HepG2 (cell line): Measurements from ENCODE around the gene CCNQ. TPM values are rescaled to one million over a fixed set of nuclear protein-coding genes. Genes with fewer than 3 reads are reported as not detected.
A peak's percentile ranks its signal among the peaks of the same experiment; 100 is the strongest.

Source experiments
- ARNTL ChIP-seq: sonication (generic); formaldehyde crosslinking; IDR thresholded peaks from 2 replicates; pipeline ENCODE4 v1.4.0; 2020; ENCODE audit warnings: mild to moderate bottlenecking, missing genetic modification reagents
- ATRX ChIP-seq: sonication (generic); formaldehyde crosslinking; IDR thresholded peaks from 2 replicates; pipeline ENCODE4 v1.4.0; 2020; ENCODE audit warnings: missing genetic modification reagents, borderline replicate concordance
- BRD4 ChIP-seq: sonication (generic); formaldehyde crosslinking; IDR thresholded peaks from 2 replicates; pipeline ENCODE4 v1.4.0; 2020; ENCODE audit warnings: missing genetic modification reagents
- CBX1 ChIP-seq: IDR thresholded peaks from one replicate; pipeline ENCODE4 v1.6.1; 2016; ENCODE audit warnings: antibody characterized with exemption, low read depth
- FOXC1 ChIP-seq: sonication (generic); formaldehyde crosslinking; IDR thresholded peaks from 2 replicates; pipeline ENCODE4 v1.8.0; 2022; ENCODE audit warnings: mild to moderate bottlenecking, missing genetic modification reagents, borderline replicate concordance
- SAP130 ChIP-seq: IDR thresholded peaks from 2 replicates; pipeline ENCODE4 v1.6.1; 2016; ENCODE audit warnings: low read depth
- YY1 ChIP-seq: IDR thresholded peaks from 2 replicates; pipeline ENCODE4 v1.6.1; 2011; ENCODE audit warnings: low read length, low read depth, moderate library complexity, mild to moderate bottlenecking; ENCODE audit not compliant: insufficient read depth, insufficient replicate concordance
- ZBTB7A ChIP-seq: sonication (generic); formaldehyde crosslinking; IDR thresholded peaks from 2 replicates; pipeline ENCODE4 v1.8.0; 2022; ENCODE audit warnings: mild to moderate bottlenecking, missing genetic modification reagents
- ZEB1 ChIP-seq: IDR thresholded peaks from 2 replicates; pipeline ENCODE4 v1.6.1; 2012; ENCODE audit warnings: mild to moderate bottlenecking, low read depth, inconsistent platforms; ENCODE audit not compliant: insufficient replicate concordance
- ZKSCAN8 ChIP-seq: IDR thresholded peaks from 2 replicates; pipeline ENCODE4 v1.6.1; 2016; ENCODE audit warnings: borderline replicate concordance, missing genetic modification reagents, missing compliant biosample characterization
- ZNF446 ChIP-seq: sonication (generic); formaldehyde crosslinking; IDR thresholded peaks from 2 replicates; pipeline ENCODE4 v1.5.0; 2020; ENCODE audit warnings: mild to moderate bottlenecking, missing genetic modification reagents
- ZNF501 ChIP-seq: sonication (generic); formaldehyde crosslinking; IDR thresholded peaks from 2 replicates; pipeline ENCODE4 v1.5.1; 2020; ENCODE audit warnings: mild to moderate bottlenecking, moderate library complexity, missing genetic modification reagents
- ZNF550 ChIP-seq: sonication (generic); formaldehyde crosslinking; IDR thresholded peaks from 2 replicates; pipeline ENCODE4 v1.4.0; 2020; ENCODE audit warnings: mild to moderate bottlenecking, missing genetic modification reagents, borderline replicate concordance
- ZNF563 ChIP-seq: sonication (generic); formaldehyde crosslinking; IDR thresholded peaks from 2 replicates; pipeline ENCODE4 v1.8.0; 2022; ENCODE audit warnings: mild to moderate bottlenecking, moderate library complexity, missing genetic modification reagents
- ZNF570 ChIP-seq: sonication (generic); formaldehyde crosslinking; IDR thresholded peaks from 2 replicates; pipeline ENCODE4 v1.4.0; 2020; ENCODE audit warnings: mild to moderate bottlenecking, missing genetic modification reagents, borderline replicate concordance
- ZNF737 ChIP-seq: sonication (generic); formaldehyde crosslinking; IDR thresholded peaks from 2 replicates; pipeline ENCODE4 v1.5.0; 2020; ENCODE audit warnings: missing genetic modification reagents, mild to moderate bottlenecking, borderline replicate concordance
- ZNF776 ChIP-seq: sonication (generic); formaldehyde crosslinking; IDR thresholded peaks from 2 replicates; pipeline ENCODE4 v1.4.0; 2020; ENCODE audit warnings: mild to moderate bottlenecking, missing genetic modification reagents
- polyA plus RNA-seq, 8 experiments: library from polyadenylated mRNA; depleted of rRNA in 3 of 8; stranded (reverse) in 7 of 8; unstranded in 1 of 8; fragments of >200 nt; fragmentation: Illumina TruSeq in 4 of 8; extraction: Trizol in 4 of 8; gene quantifications; 2 replicates each; pipeline versions ENCODE4 v1.2.1 to v1.2.3, GENCODE V29; 2011 to 2016; ENCODE audit warnings: low read depth in 4 of 8, missing spikeins in 1 of 8, mixed read lengths in 1 of 8; ENCODE audit not compliant: insufficient read depth in 1 of 8
- total RNA-seq, 5 experiments: library from RNA; depleted of rRNA; stranded (reverse); fragments of >200 nt; fragmentation: Illumina TruSeq; extraction: Trizol; gene quantifications; 2 replicates each; pipeline ENCODE4 v1.2.3, GENCODE V29; 2016; ENCODE audit warnings: low read depth in 1 of 5
- TF ChIP-seq, protein P1 (sequence below): sonication (generic); formaldehyde crosslinking; IDR thresholded peaks from 2 replicates; pipeline ENCODE4 v1.4.0; 2020; ENCODE audit warnings: low read depth, mild to moderate bottlenecking, missing genetic modification reagents
- TF ChIP-seq, protein P2 (sequence below): sonication (generic); formaldehyde crosslinking; IDR thresholded peaks from 2 replicates; pipeline ENCODE4 v1.5.0; 2020; ENCODE audit warnings: mild to moderate bottlenecking, missing genetic modification reagents
- TF ChIP-seq, protein P3 (sequence below): sonication (generic); formaldehyde crosslinking; IDR thresholded peaks from 2 replicates; pipeline ENCODE4 v1.4.0; 2020; ENCODE audit warnings: missing genetic modification reagents, mild to moderate bottlenecking, borderline replicate concordance
- TF ChIP-seq, protein P4 (sequence below): sonication (generic); formaldehyde crosslinking; IDR thresholded peaks from 2 replicates; pipeline ENCODE4 v1.4.0; 2020; ENCODE audit warnings: missing genetic modification reagents

Gene CCNQ
- total and polyA plus RNA-seq, 2 of the 13 experiments (the other 11 are each of a cell fraction or from before 2014, with no cell fraction given): 15.0 to 25.5 TPM

DNA sequence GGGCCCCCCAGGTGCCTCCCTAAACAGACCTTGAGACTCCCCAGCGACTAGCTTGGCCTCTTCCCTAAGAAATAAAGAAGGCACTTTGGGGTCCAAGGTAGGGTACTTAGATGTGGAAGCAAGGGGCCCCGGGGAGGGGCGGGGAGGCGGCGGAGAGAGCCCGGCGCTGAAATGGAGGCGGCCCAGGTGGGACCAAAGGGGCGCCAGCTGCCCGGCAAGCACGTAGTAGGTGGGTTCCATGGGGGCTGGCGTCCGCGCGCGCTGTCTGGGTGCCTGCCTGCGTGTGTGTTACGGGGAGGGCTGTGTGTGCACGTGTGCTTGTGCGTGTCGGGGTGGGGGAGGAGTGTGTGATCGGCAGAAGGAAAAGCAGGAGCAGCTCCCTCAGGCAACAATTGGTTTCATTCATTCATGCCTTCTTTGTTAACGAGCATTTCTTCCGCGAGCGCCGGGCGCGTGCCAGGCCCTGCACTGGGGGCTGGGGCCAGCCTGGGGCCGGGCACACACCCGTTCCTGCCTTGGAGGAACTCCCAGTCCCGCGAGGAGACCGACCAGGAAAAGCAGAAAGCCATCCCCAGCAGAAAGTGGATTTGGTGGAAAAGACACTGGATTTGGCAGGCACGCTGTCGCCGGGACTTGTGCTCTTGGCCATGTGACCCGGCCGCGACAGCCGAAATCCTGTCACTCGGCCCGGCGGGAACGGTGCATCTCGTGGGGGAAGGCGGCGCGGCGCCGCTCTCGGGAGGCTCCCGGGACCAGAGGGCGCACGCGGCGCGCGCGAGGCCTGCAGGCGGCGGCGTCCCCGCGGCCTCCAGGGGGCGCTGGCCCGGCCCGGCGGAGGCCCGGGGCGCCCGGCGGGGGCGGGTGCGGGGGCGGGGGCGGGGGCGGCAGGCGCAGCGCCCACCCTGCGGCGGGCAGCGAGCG lies 44.8 kb upstream of the CCNQ start (continued):
- TF ChIP-seq ZEB1 (no peak), FOXC1 (no peak), ZKSCAN8 (CRISPR knock-in tag) (no peak), BRD4 (CRISPR knock-in tag) (0 out of 2 replicates have a peak, but pooled peaks have one; percentile 17), ZNF570 (CRISPR knock-in tag) (no peak), YY1 (no peak), ATRX (CRISPR knock-in tag) (no peak), ZNF501 (CRISPR knock-in tag) (0 out of 2 replicates have a peak, but pooled peaks have one; percentile 16), ZNF550 (CRISPR knock-in tag) (no peak), CBX1 (no peak), ZNF563 (CRISPR knock-in tag) (no peak), ZNF737 (no peak), ZBTB7A (CRISPR knock-in tag) (no peak), SAP130 (CRISPR knock-in tag) (no peak), ZNF446 (0 out of 2 replicates have a peak, but pooled peaks have one; percentile 42), ARNTL (0 out of 2 replicates have a peak, but pooled peaks have one; percentile 30), ZNF776 (CRISPR knock-in tag) (no peak)
- TF ChIP-seq, protein P1, sequence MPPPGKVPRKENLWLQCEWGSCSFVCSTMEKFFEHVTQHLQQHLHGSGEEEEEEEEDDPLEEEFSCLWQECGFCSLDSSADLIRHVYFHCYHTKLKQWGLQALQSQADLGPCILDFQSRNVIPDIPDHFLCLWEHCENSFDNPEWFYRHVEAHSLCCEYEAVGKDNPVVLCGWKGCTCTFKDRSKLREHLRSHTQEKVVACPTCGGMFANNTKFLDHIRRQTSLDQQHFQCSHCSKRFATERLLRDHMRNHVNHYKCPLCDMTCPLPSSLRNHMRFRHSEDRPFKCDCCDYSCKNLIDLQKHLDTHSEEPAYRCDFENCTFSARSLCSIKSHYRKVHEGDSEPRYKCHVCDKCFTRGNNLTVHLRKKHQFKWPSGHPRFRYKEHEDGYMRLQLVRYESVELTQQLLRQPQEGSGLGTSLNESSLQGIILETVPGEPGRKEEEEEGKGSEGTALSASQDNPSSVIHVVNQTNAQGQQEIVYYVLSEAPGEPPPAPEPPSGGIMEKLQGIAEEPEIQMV (CRISPR knock-in tag): no peak
- TF ChIP-seq, protein P2, sequence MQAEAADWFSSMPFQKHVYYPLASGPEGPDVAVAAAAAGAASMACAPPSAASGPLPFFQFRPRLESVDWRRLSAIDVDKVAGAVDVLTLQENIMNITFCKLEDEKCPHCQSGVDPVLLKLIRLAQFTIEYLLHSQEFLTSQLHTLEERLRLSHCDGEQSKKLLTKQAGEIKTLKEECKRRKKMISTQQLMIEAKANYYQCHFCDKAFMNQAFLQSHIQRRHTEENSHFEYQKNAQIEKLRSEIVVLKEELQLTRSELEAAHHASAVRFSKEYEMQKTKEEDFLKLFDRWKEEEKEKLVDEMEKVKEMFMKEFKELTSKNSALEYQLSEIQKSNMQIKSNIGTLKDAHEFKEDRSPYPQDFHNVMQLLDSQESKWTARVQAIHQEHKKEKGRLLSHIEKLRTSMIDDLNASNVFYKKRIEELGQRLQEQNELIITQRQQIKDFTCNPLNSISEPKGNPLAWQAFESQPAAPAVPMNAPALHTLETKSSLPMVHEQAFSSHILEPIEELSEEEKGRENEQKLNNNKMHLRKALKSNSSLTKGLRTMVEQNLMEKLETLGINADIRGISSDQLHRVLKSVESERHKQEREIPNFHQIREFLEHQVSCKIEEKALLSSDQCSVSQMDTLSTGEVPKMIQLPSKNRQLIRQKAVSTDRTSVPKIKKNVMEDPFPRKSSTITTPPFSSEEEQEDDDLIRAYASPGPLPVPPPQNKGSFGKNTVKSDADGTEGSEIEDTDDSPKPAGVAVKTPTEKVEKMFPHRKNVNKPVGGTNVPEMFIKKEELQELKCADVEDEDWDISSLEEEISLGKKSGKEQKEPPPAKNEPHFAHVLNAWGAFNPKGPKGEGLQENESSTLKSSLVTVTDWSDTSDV (CRISPR knock-in tag): no peak
- TF ChIP-seq, protein P3, sequence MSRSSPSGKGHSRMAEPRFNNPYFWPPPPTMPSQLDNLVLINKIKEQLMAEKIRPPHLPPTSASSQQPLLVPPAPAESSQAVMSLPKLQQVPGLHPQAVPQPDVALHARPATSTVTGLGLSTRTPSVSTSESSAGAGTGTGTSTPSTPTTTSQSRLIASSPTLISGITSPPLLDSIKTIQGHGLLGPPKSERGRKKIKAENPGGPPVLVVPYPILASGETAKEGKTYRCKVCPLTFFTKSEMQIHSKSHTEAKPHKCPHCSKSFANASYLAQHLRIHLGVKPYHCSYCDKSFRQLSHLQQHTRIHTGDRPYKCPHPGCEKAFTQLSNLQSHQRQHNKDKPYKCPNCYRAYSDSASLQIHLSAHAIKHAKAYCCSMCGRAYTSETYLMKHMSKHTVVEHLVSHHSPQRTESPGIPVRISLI (CRISPR knock-in tag): no peak
- TF ChIP-seq, protein P4, sequence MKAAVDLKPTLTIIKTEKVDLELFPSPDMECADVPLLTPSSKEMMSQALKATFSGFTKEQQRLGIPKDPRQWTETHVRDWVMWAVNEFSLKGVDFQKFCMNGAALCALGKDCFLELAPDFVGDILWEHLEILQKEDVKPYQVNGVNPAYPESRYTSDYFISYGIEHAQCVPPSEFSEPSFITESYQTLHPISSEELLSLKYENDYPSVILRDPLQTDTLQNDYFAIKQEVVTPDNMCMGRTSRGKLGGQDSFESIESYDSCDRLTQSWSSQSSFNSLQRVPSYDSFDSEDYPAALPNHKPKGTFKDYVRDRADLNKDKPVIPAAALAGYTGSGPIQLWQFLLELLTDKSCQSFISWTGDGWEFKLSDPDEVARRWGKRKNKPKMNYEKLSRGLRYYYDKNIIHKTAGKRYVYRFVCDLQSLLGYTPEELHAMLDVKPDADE (CRISPR knock-in tag): no peak
